KMS-11 (cell line): Measurements from ENCODE around the gene RIPOR1.

Source experiments
- H2AFZ ChIP-seq: fragments of 200-600 bp; sonication (generic); 2 replicates; pipeline ENCODE4 v1.6.1; 2016; ENCODE audit warnings: antibody characterized with exemption, mixed run types, low read depth
- H3K27ac ChIP-seq: fragments of 200-600 bp; sonication (generic); 2 replicates; pipeline ENCODE4 v1.6.1; 2016; ENCODE audit warnings: mild to moderate bottlenecking, mixed run types
- H3K27me3 ChIP-seq: fragments of 200-600 bp; sonication (generic); 2 replicates; pipeline ENCODE4 v1.6.1; 2017; ENCODE audit warnings: mild to moderate bottlenecking, low read depth, mixed run types, moderate library complexity; ENCODE audit not compliant: insufficient read depth
- H3K36me3 ChIP-seq: fragments of 200-600 bp; sonication (generic); 2 replicates; pipeline ENCODE4 v1.6.1; 2017; ENCODE audit warnings: mild to moderate bottlenecking, mixed run types; ENCODE audit not compliant: insufficient read depth
- H3K4me1 ChIP-seq: fragments of 200-600 bp; sonication (generic); 2 replicates; pipeline ENCODE4 v1.6.1; 2016; ENCODE audit warnings: mild to moderate bottlenecking, low read depth, mixed run types; ENCODE audit not compliant: poor library complexity, severe bottlenecking
- H3K4me2 ChIP-seq: fragments of 200-600 bp; sonication (generic); 2 replicates; pipeline ENCODE4 v1.7.0; 2016; ENCODE audit warnings: mild to moderate bottlenecking, mixed run types
- H3K4me3 ChIP-seq: fragments of 200-600 bp; sonication (generic); IDR thresholded peaks from 2 replicates; pipeline ENCODE4 v1.6.1; 2017; ENCODE audit warnings: low read depth, low read length, mixed read lengths; ENCODE audit not compliant: insufficient read depth
- H3K79me2 ChIP-seq: fragments of 200-600 bp; sonication (generic); 2 replicates; pipeline ENCODE4 v1.6.1; 2016; ENCODE audit warnings: low read depth, mixed run types; ENCODE audit not compliant: insufficient read depth
- H3K9ac ChIP-seq: fragments of 200-600 bp; sonication (generic); 2 replicates; pipeline ENCODE4 v1.6.1; 2016; ENCODE audit warnings: mild to moderate bottlenecking, mixed run types
- H4K20me1 ChIP-seq: fragments of 200-600 bp; sonication (generic); 2 replicates; pipeline ENCODE4 v1.6.1; 2016; ENCODE audit warnings: mild to moderate bottlenecking, mixed run types; ENCODE audit not compliant: insufficient read depth
- CTCF ChIP-seq: fragments of 200-600 bp; sonication (generic); conservative IDR thresholded peaks from 2 replicates; pipeline ENCODE4 v1.6.1; 2017; ENCODE audit warnings: low read depth, mild to moderate bottlenecking, antibody characterized with exemption, low read length, moderate library complexity, mixed read lengths

Gene RIPOR1

GRCh38 chr16:67580202-67580601 lies 51.6 kb downstream of the RIPOR1 start:
- H3K9ac ChIP-seq: no peak overlapping the region
- H3K4me2 ChIP-seq: no peak overlapping the region
- no peaks in the 10 kb centered on the region for H3K27me3 ChIP-seq
- no peak overlapping the region for H3K27ac ChIP-seq
- H4K20me1 ChIP-seq: no peaks in the 10 kb centered on the region; the same call in 1 of the 2 replicates
- H3K4me3 ChIP-seq: no peak overlapping the region
- H3K36me3 ChIP-seq: no peaks in the 10 kb centered on the region
- H2AFZ ChIP-seq: no peak overlapping the region
- no peaks in the 10 kb centered on the region for H3K4me1 ChIP-seq
- TF ChIP-seq CTCF: no peak
- peaks cover 75% of the 10 kb centered on the region for H3K79me2 ChIP-seq

GRCh38 chr16:67593288-67593687 lies 64.7 kb downstream of the RIPOR1 start:
- Histone ChIP-seq H3K4me3 (no peak overlapping the region), H4K20me1 (no peaks in the 10 kb centered on the region), H3K4me2 (no peak overlapping the region), H3K9ac (no peak overlapping the region), H2AFZ (no peak overlapping the region), H3K36me3 (no peaks in the 10 kb centered on the region), H3K79me2 (peaks cover 40% of the 10 kb centered on the region), H3K27me3 (no peaks in the 10 kb centered on the region), H3K27ac (no peak overlapping the region), H3K4me1 (no peaks in the 10 kb centered on the region)
- TF ChIP-seq CTCF: no peak

- no peaks in the 10 kb centered on the region for H3K36me3 ChIP-seq
- TF ChIP-seq CTCF: no peak
- H3K4me2 ChIP-seq: no peak overlapping the region
- H3K79me2 ChIP-seq: peaks cover 40% of the 10 kb centered on the region
- H3K9ac ChIP-seq: no peak overlapping the region
- H3K27me3 ChIP-seq: no peaks in the 10 kb centered on the region
- no peak overlapping the region for H2AFZ ChIP-seq
- no peaks in the 10 kb centered on the region for H4K20me1 ChIP-seq
- H3K4me3 ChIP-seq: no peak overlapping the region
- H3K4me1 ChIP-seq: no peaks in the 10 kb centered on the region
- no peak overlapping the region for H3K27ac ChIP-seq
Measured at GRCh38 chr16:67593701-67594100, 65.1 kb downstream of the RIPOR1 start.

- H3K4me3 ChIP-seq: no peak overlapping the region
- H3K79me2 ChIP-seq: peaks cover 44% of the 10 kb centered on the region
Measured at GRCh38 chr16:67594256-67594915, 65.8 kb downstream of the RIPOR1 start.

More at GRCh38 chr16:67594256-67594915, 65.8 kb downstream of the RIPOR1 start:
- no peaks in the 10 kb centered on the region for H4K20me1 ChIP-seq
- H3K27ac ChIP-seq: no peak overlapping the region
- H3K27me3 ChIP-seq: no peaks in the 10 kb centered on the region
- H3K4me2 ChIP-seq: no peak overlapping the region
- no peaks in the 10 kb centered on the region for H3K4me1 ChIP-seq
- no peaks in the 10 kb centered on the region for H3K36me3 ChIP-seq
- no peak for TF ChIP-seq CTCF
- no peak overlapping the region for H3K9ac ChIP-seq
- H2AFZ ChIP-seq: no peak overlapping the region
